Stomach (tissue), 9 donors: Measurements from ENCODE around the gene EVL. TPM values are rescaled to one million over a fixed set of nuclear protein-coding genes. Genes with fewer than 3 reads are reported as not detected.

Experiments used
- DNase-seq, 2 donors: peaks; one replicate each; pipeline versions ENCODE4 v3.0.0 to v3.0.0-alpha.2; 2013 to 2019
- H3K27ac ChIP-seq, 5 donors: fragments of 200-600 bp in 4 of 5; sonication (generic) in 4 of 5; one replicate each; pipeline ENCODE4 v1.5.1; 2013 to 2019; ENCODE audit warnings: mild to moderate bottlenecking in 1 of 5, moderate library complexity in 1 of 5
- H3K27me3 ChIP-seq, 3 donors: fragments of 200-600 bp; sonication (generic); one replicate each; pipeline ENCODE4 v1.5.1; 2017 to 2019; ENCODE audit warnings: mixed run types in 1 of 3
- H3K36me3 ChIP-seq, 4 donors: fragments of 200-600 bp; sonication (generic); 1 replicate in 3 of 4; 2 replicates in 1 of 4; pipeline ENCODE4 v1.5.1; 2016 to 2019
- H3K4me1 ChIP-seq, 4 donors: fragments of 200-600 bp; sonication (generic); one replicate each; pipeline ENCODE4 v1.5.1; 2016 to 2019
- H3K4me3 ChIP-seq, 4 donors: fragments of 200-600 bp; sonication (generic) in 3 of 4; one replicate each; pipeline ENCODE4 v1.5.1; 2016 to 2019; ENCODE audit warnings: mild to moderate bottlenecking in 1 of 4
- H3K9me3 ChIP-seq, 4 donors: fragments of 200-600 bp; sonication (generic); one replicate each; pipeline ENCODE4 v1.5.1; 2016 to 2019
- CTCF ChIP-seq, 7 experiments: fragments of 450-650 bp in 4 of 7; fragments of 200-600 bp in 3 of 7; sonication (generic) in 3 of 7; IDR thresholded peaks; one replicate each; pipeline ENCODE4 v1.5.1; 2016 to 2019; ENCODE audit warnings: antibody characterized with exemption in 7 of 7, control low read depth in 2 of 7, mild to moderate bottlenecking in 1 of 7
- EP300 ChIP-seq: sonication (generic); formaldehyde crosslinking; IDR thresholded peaks from one replicate; pipeline ENCODE4 v1.6.1; 2017; ENCODE audit warnings: antibody characterized with exemption
- POLR2A ChIP-seq, 4 donors: fragments of 450-650 bp; IDR thresholded peaks; one replicate each; pipeline ENCODE4 v1.6.1; 2016; ENCODE audit warnings: antibody characterized with exemption in 4 of 4, control low read depth in 2 of 4, mild to moderate bottlenecking in 1 of 4, moderate library complexity in 1 of 4
- POLR2AphosphoS5 ChIP-seq, 3 donors: sonication (generic); formaldehyde crosslinking; IDR thresholded peaks; one replicate each; pipeline ENCODE4 v1.6.1; 2016; ENCODE audit warnings: antibody characterized with exemption in 3 of 3
- WGBS, 5 donors: extraction: QIAGEN DNeasy Blood & Tissue Kit in 3 of 5; methylation state at CpG; one replicate each; pipeline versions ENCODE4 v1.1.5 to v1.1.7; 2013 to 2018; 5-methylcytosine and 5-hydroxymethylcytosine counted together
- intact Hi-C: fragments of 100-400 bp; cut with DNase I; formaldehyde crosslinking; loops from one replicate; pipeline ENCODE4 v1.15.1; 2023; ENCODE audit warnings: low total_unique reads
- polyA plus RNA-seq, 3 donors: library from polyadenylated mRNA; stranded (reverse); fragments of 200-250 nt; gene quantifications; one replicate each; pipeline ENCODE4 v1.2.3, GENCODE V29; 2013
- total RNA-seq, 5 donors: library from RNA; depleted of rRNA; stranded (reverse); fragments of >200 nt; gene quantifications; one replicate each; pipeline versions ENCODE4 v1.1.0 to v1.2.3, GENCODE V29; 2014 to 2016
- donor health status: healthy with polysubstance abuse.
- donor health status: Bipolar disorder and iron deficiency.
- donor health status: healthy.

The EVL gene
- total and polyA plus RNA-seq, 8 donors = 23.3 to 111 (median 39.7) TPM

- H3K4me1 ChIP-seq = peaks cover 0 to 10% (median 4%) of the 10 kb centered on the region in 4 donors
- no peak overlapping the region for H3K27ac ChIP-seq
- H3K36me3 ChIP-seq = no peaks in the 10 kb centered on the region
- no peaks in the 10 kb centered on the region for H3K9me3 ChIP-seq
- no peaks in the 10 kb centered on the region for H3K27me3 ChIP-seq
- DNase-seq = no peak
- intact Hi-C loops = no loop called here
- 82 to 97% (median 86%) methylated on average over 2 of the region's 2 CpGs for WGBS, 5 donors
- H3K4me3 ChIP-seq = no peak overlapping the region
- TF ChIP-seq CTCF (IDR thresholded peaks at IDR 0.05) (no peak), POLR2A (IDR thresholded peaks at IDR 0.05) (no peak), EP300 (no peak)
These were observed 14.1 kb upstream of the EVL start for GRCh38 chr14:100051103-100051502.

DNA sequence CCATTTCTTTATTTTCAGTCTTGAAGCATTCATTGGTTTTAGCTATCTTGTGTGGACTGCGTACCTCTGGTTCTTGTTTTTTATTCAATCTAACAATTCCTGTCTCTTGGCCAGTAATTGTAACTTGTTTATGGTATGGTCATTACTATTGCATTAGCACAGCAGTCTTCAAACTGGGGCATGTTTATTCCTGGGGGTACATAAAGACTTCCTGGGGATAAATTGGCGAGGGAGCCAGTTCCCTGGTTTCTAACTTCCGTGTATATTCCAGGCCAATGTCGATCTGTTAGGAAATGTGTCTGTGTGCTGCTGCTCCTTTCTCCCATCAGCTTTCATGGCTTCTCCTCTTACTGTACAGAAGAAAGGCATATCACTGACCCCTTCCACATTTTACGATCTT lies 13.7 kb upstream of the EVL start:
- no peak for DNase-seq
- TF ChIP-seq POLR2A (IDR thresholded peaks at IDR 0.05) (no peak), EP300 (no peak), POLR2AphosphoS5 (IDR thresholded peaks at IDR 0.05) (no peak), CTCF (IDR thresholded peaks at IDR 0.05) (no peak)
- intact Hi-C loops = no loop called here
- Histone ChIP-seq H3K4me1 (peaks cover 0 to 10% (median 4%) of the 10 kb centered on the region in 4 donors), H3K4me3 (no peak overlapping the region), H3K27me3 (no peaks in the 10 kb centered on the region), H3K9me3 (no peaks in the 10 kb centered on the region), H3K27ac (no peak overlapping the region), H3K36me3 (no peaks in the 10 kb centered on the region)
- WGBS, 5 donors = 71 to 86% (median 79%) methylated on average over 5 of the region's 5 CpGs

DNA sequence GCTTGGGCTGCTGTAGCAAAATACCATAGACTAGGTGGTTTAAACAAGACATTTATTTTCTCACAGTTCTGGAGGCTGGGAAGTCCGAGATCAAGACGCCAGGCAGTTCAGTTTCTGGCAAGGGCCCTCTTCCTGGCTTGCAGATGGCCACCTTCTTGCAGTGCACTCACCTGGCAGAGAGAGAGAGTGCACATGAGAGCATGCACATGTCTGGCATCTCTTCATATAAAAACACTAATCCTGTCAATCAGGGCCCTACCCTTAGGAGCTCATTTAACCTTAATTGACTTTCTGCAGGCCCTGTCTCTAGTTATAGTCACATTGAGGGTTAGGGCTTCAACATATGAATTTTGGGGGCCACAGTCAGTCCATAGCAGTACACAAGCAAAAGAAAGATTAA lies 12.4 kb upstream of the EVL start:
- no peak for DNase-seq
- H3K27ac ChIP-seq = no peak overlapping the region
- no peaks in the 10 kb centered on the region for H3K9me3 ChIP-seq
- H3K36me3 ChIP-seq = no peaks in the 10 kb centered on the region
- no peak overlapping the region for H3K4me3 ChIP-seq
- intact Hi-C loops = no loop called here
- 43 to 79% (median 50%) methylated on average over 2 of the region's 2 CpGs for WGBS, 5 donors
- H3K4me1 ChIP-seq = peaks cover 0 to 19% (median 8%) of the 10 kb centered on the region in 4 donors
- TF ChIP-seq CTCF (IDR thresholded peaks at IDR 0.05) = no peak
- TF ChIP-seq POLR2A (IDR thresholded peaks at IDR 0.05) = no peak
- no peak for TF ChIP-seq POLR2AphosphoS5 (IDR thresholded peaks at IDR 0.05)
- no peak for TF ChIP-seq EP300
- no peaks in the 10 kb centered on the region for H3K27me3 ChIP-seq

- no peaks in the 10 kb centered on the region for H3K27me3 ChIP-seq
- 89 to 96% (median 93%) methylated on average over 13 of the region's 13 CpGs for WGBS, 5 donors
- H3K4me1 ChIP-seq = peaks cover 0 to 25% (median 9%) of the 10 kb centered on the region in 4 donors
- H3K27ac ChIP-seq = no peak overlapping the region
- no peaks in the 10 kb centered on the region for H3K36me3 ChIP-seq
- intact Hi-C loops = no loop called here
- no peak overlapping the region for H3K4me3 ChIP-seq
- H3K9me3 ChIP-seq = no peaks in the 10 kb centered on the region
- TF ChIP-seq POLR2A (IDR thresholded peaks at IDR 0.05) = no peak
- no peak for TF ChIP-seq EP300
- no peak for TF ChIP-seq CTCF (IDR thresholded peaks at IDR 0.05)
- TF ChIP-seq POLR2AphosphoS5 (IDR thresholded peaks at IDR 0.05) = no peak
- DNase-seq = no peak
These were observed 10.7 kb upstream of the EVL start for GRCh38 chr14:100054316-100055075.
